Activated T-helper 17 cell treated with anti-CD3 and anti-CD28 coated beads, Interleukin-2, amount 50 U/mL, for 72 hours (primary cell): ENCODE measurements around the gene TSSC4. TPM values are rescaled to one million over a fixed set of nuclear protein-coding genes. Genes with fewer than 3 reads are reported as not detected.
A peak's percentile ranks its signal among the peaks of the same experiment; 100 is the strongest.

Experiments used
- ATAC-seq: fragments of 150-1000 bp; cut with Tn5 transposase; replicated peaks from 2 replicates; pipeline ENCODE4 v1.10.0; 2021; ENCODE audit warnings: mild to moderate bottlenecking, moderate library complexity
- H3K27ac Mint-ChIP-seq: one replicate; pipeline ENCODE4 v1.8.0; 2022; ENCODE audit warnings: mixed read lengths
- H3K27me3 Mint-ChIP-seq: one replicate; pipeline ENCODE4 v1.8.0; 2022; ENCODE audit warnings: mixed read lengths
- H3K36me3 Mint-ChIP-seq: one replicate; pipeline ENCODE4 v1.8.0; 2022; ENCODE audit warnings: low read depth, mild to moderate bottlenecking, mixed read lengths
- H3K4me1 Mint-ChIP-seq: one replicate; pipeline ENCODE4 v1.8.0; 2022; ENCODE audit warnings: mixed read lengths
- H3K4me3 Mint-ChIP-seq: one replicate; pipeline ENCODE4 v1.8.0; 2022; ENCODE audit warnings: mild to moderate bottlenecking, mixed read lengths
- H3K9me3 Mint-ChIP-seq: one replicate; pipeline ENCODE4 v1.8.0; 2022; ENCODE audit warnings: mixed read lengths
- total RNA-seq, 2 donors: library from RNA; stranded (reverse); gene quantifications; one replicate each; pipeline ENCODE4 v1.2.3, GENCODE V29; 2022

TSSC4 gene
- total RNA-seq, 2 donors from 2014 or later: 19.7 to 58.7 TPM

- peaks cover 10% of the 10 kb centered on the region for H3K36me3 Mint-ChIP-seq
- H3K9me3 Mint-ChIP-seq: no peaks in the 10 kb centered on the region
- peak overlapping the region; percentile 83 for H3K27ac Mint-ChIP-seq
- no peaks in the 10 kb centered on the region for H3K27me3 Mint-ChIP-seq
- ATAC-seq: peak; percentile 67
- H3K4me3 Mint-ChIP-seq: peak overlapping the region; percentile 83
- no peaks in the 10 kb centered on the region for H3K4me1 Mint-ChIP-seq
These were observed 22.8 kb upstream of the TSSC4 start for GRCh38 chr11:2377511-2378443.

- Mint-ChIP-seq H3K4me1 (no peaks in the 10 kb centered on the region), H3K27ac (peak overlapping the region; percentile 83), H3K4me3 (peak overlapping the region; percentile 83), H3K9me3 (no peaks in the 10 kb centered on the region), H3K27me3 (no peaks in the 10 kb centered on the region), H3K36me3 (peaks cover 10% of the 10 kb centered on the region)
- no peak for ATAC-seq
These were observed 21.9 kb upstream of the TSSC4 start for GRCh38 chr11:2378527-2379210.

DNA sequence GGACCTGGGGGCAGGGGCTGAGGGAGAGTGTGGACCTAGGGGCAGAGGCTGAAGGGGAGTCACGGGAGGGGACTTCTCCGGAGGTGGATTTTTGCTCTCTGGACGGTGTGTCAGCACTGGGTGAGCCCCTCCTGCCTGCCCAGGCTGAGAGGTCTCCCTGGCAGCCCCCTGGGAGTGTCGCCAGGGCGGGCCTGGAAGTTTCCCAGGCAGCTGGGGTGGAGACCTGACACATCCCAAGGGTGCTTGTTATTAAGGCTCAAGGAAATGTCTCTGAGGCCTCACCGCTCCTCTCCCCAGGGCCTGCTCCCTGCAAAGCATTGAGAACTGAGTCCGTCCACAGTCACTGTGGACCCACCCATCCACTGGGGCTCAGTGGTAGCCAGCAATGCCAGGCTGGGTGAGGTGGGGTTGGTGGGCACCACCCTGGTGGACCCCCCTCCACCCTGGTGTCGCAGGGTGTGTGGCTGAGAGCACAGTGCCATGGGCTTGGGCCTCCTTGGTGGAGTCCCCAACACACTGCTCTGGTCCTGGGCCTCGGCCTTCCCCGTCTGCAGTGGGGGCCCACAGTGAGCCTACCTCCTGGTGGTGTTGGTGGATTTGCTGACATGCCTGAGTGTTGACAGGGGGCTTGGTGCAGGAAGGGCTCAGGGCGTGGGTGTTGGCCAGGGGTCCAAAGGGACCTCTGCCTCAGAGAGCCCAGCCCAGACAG is 20.9 kb upstream of the TSSC4 start:
- peak overlapping the region; percentile 38 for H3K27ac Mint-ChIP-seq
- H3K36me3 Mint-ChIP-seq: peaks cover 10% of the 10 kb centered on the region
- peak overlapping the region; percentile 27 for H3K4me3 Mint-ChIP-seq
- ATAC-seq: no peak
- H3K4me1 Mint-ChIP-seq: no peaks in the 10 kb centered on the region
- H3K27me3 Mint-ChIP-seq: no peaks in the 10 kb centered on the region
- no peaks in the 10 kb centered on the region for H3K9me3 Mint-ChIP-seq

- Mint-ChIP-seq H3K4me3 (peak overlapping the region; percentile 27), H3K4me1 (peaks cover under 1% of the 10 kb centered on the region), H3K36me3 (peaks cover 11% of the 10 kb centered on the region), H3K27me3 (no peaks in the 10 kb centered on the region), H3K27ac (peak overlapping the region; percentile 38), H3K9me3 (no peaks in the 10 kb centered on the region)
- no peak for ATAC-seq
These were observed 20.2 kb upstream of the TSSC4 start for GRCh38 chr11:2380396-2380795.

GRCh38 chr11:2380807-2381350 is 19.7 kb upstream of the TSSC4 start:
- ATAC-seq: no peak
- H3K36me3 Mint-ChIP-seq: peaks cover 16% of the 10 kb centered on the region
- no peaks in the 10 kb centered on the region for H3K27me3 Mint-ChIP-seq
- H3K4me3 Mint-ChIP-seq: peak overlapping the region; percentile 27
- H3K9me3 Mint-ChIP-seq: no peaks in the 10 kb centered on the region
- peaks cover 5% of the 10 kb centered on the region for H3K4me1 Mint-ChIP-seq
- H3K27ac Mint-ChIP-seq: no peak overlapping the region

GRCh38 chr11:2381494-2382128 is 18.9 kb upstream of the TSSC4 start:
- Mint-ChIP-seq H3K36me3 (peaks cover 20% of the 10 kb centered on the region), H3K4me3 (no peak overlapping the region), H3K27ac (no peak overlapping the region), H3K9me3 (no peaks in the 10 kb centered on the region), H3K27me3 (no peaks in the 10 kb centered on the region), H3K4me1 (peaks cover 8% of the 10 kb centered on the region)
- ATAC-seq: no peak

DNA sequence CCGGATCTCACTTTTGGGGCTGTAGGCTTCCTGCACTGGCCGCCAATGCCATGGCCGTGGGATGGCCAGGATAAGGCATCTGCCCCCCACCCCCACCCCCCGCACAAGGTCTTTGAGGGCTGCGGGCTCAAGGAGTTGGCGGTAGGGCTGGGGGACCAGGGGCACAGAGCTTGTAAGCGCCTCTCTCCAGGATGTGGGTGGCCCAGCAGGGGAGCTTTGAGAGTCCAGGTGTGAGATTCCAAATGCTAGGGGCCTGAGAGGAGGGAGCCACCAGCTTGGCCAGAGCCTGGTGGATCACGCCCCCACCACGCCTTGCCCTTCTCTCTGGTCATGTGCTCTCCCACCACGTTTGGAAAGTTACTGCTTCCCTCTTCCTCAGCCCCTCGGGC is 18.4 kb upstream of the TSSC4 start:
- Mint-ChIP-seq H3K27ac (no peak overlapping the region), H3K36me3 (peaks cover 20% of the 10 kb centered on the region), H3K9me3 (no peaks in the 10 kb centered on the region), H3K27me3 (no peaks in the 10 kb centered on the region), H3K4me1 (peaks cover 8% of the 10 kb centered on the region), H3K4me3 (no peak overlapping the region)
- no peak for ATAC-seq

DNA sequence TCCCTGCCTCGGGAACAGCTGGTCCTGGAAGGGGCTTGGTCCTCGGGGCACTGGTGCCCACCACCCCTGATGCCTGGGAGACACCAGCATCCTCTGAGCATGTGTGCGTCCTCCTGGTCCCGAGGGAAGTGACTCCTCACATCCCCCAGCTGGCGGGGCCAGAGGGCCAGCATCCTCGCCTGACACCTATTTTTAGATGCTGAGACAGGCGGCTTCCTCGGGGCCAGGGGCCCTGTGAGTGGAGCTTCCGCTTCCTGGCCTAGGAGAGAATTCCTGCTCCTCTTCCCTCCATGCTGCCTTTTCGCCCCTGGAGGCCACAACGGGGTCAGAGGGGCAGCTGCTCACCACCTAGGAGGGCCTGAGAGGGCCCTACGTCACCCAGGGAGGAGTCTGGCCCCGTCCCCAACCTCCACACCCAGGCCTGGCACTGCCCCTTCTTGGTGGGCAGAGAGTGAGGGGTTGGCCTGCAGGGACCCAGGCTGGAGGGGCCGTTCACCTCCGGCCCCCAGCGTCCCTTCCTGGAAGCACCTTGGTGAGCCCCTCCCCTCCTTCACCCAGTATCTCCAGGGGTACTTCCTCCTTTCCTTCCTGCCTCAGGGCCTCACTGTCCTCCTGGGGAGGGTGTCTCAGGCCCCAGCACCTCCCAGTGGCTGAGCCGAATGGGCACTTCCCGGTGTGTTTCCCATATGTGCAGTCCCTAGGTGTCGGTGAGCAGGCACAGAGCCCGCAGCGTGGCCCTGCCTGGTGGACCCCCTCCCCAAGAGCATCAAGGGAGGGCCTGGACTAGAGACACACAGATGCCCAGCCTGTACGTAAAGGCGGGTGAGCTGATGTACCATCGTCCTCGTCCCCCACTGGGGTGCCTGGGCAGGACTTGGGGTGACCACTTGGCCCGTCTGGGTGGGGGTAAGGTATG is 17.4 kb upstream of the TSSC4 start:
- no peak for ATAC-seq
- Mint-ChIP-seq H3K27me3 (no peaks in the 10 kb centered on the region), H3K27ac (peak overlapping the region; percentile 52), H3K4me3 (no peak overlapping the region), H3K9me3 (no peaks in the 10 kb centered on the region), H3K4me1 (peaks cover 8% of the 10 kb centered on the region), H3K36me3 (peaks cover 16% of the 10 kb centered on the region)

DNA sequence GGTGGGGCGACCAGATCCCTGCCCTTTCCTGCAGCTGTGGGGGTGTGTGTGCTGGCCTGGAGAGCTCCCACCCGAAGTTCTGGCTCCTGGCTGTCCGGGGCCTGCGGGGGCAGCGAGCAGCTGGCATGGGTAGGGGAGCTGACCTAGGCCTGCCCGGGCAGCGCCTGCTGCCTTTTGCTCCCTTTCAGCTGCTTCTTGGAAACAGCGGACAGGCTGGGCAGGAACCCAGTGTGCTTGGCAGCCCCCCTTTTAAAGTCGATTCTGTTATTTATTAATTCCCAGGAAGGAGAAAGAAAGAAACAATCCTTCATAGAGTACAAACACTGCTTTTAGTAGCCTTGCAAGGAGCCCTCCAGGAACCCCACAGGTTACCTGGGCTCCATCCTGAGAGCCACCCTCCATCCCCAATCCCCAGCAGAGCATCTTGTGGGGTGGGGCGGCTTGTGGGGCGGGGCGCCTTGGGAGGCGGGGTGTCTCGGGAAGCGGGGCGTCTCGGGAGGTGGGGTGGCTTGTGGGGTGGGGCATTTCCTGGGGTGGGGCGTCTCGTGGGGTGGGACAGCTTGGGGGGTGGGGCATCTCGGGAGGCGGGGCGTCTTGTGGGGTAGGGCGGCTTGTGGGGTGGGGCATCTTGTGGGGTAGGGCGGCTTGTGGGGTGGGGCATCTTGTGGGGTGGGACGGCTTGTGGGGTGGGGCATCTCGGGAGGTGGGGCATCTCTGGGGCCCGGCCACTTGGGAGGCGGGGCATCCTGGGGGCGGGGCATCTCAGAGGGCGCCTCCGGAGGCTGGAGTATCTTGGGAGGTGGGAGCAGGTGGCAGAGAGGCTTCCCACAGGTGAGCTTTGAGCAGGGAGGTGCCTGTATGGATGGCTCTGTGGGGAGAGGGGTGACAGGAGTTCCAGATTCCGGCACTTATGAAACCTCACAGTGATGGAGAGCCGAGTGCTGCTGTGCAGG is 16.4 kb upstream of the TSSC4 start:
- ATAC-seq: peak; percentile 2
- Mint-ChIP-seq H3K4me3 (no peak overlapping the region), H3K27ac (peak overlapping the region; percentile 52), H3K36me3 (peaks cover 9% of the 10 kb centered on the region), H3K27me3 (no peaks in the 10 kb centered on the region), H3K9me3 (no peaks in the 10 kb centered on the region), H3K4me1 (peaks cover 8% of the 10 kb centered on the region)

GRCh38 chr11:2385156-2386151 is 15.1 kb upstream of the TSSC4 start:
- Mint-ChIP-seq H3K4me3 (peak overlapping the region; percentile 49), H3K27ac (peak overlapping the region; percentile 28), H3K4me1 (peaks cover 8% of the 10 kb centered on the region), H3K9me3 (no peaks in the 10 kb centered on the region), H3K27me3 (no peaks in the 10 kb centered on the region), H3K36me3 (peaks cover 20% of the 10 kb centered on the region)
- no peak for ATAC-seq

GRCh38 chr11:2386591-2386990 is 14.0 kb upstream of the TSSC4 start:
- Mint-ChIP-seq H3K36me3 (peaks cover 22% of the 10 kb centered on the region), H3K27me3 (no peaks in the 10 kb centered on the region), H3K4me1 (peaks cover 8% of the 10 kb centered on the region), H3K27ac (no peak overlapping the region), H3K9me3 (no peaks in the 10 kb centered on the region), H3K4me3 (no peak overlapping the region)
- ATAC-seq: no peak
